Measurements from ENCODE around the gene POLR1A.

- TF ChIP-seq CTCF (IDR thresholded peaks at IDR 0.05; ENCODE audit: extremely low read depth in 1 of 2, insufficient read depth in 1 of 2, low read depth in 1 of 2, low read length in 2 of 2) (no peak), POLR2A (IDR thresholded peaks at IDR 0.05; ENCODE audit: low read depth, low read length) (no peak), EZH2 (IDR thresholded peaks at IDR 0.05; ENCODE audit: borderline replicate concordance, low read depth, low read length, severe bottlenecking) (no peak), JUN (IDR thresholded peaks at IDR 0.05; ENCODE audit: borderline replicate concordance, insufficient read depth, insufficient read length, low read depth) (no peak), POLR2AphosphoS5 (IDR thresholded peaks at IDR 0.05; ENCODE audit: insufficient read depth, low read depth, low read length) (no peak), FOS (IDR thresholded peaks at IDR 0.05; ENCODE audit: borderline replicate concordance, insufficient read depth, low read length) (no peak), GATA2 (IDR thresholded peaks at IDR 0.05; ENCODE audit: insufficient read depth, insufficient read length, low read depth, low read length) (no peak), MYC (IDR thresholded peaks at IDR 0.05; ENCODE audit: low read depth, low read length) (no peak)
- TF ChIP-seq, protein P1, sequence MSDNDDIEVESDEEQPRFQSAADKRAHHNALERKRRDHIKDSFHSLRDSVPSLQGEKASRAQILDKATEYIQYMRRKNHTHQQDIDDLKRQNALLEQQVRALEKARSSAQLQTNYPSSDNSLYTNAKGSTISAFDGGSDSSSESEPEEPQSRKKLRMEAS (IDR thresholded peaks at IDR 0.05; ENCODE audit: insufficient read depth, insufficient read length) = no peak
Measured at GRCh38 chr2:86025976-86026743, 79.5 kb downstream of the POLR1A start.

Measured in endothelial cell of umbilical vein (primary cell).